GM23338 (cell line): Measurements from ENCODE around the gene REL. TPM values are rescaled to one million over a fixed set of nuclear protein-coding genes. Genes with fewer than 3 reads are reported as not detected.

Source experiments
- ATAC-seq: fragments of 200-7000 bp; cut with Tn5 transposase; 3 replicates; pipeline ENCODE4 v1.9.1; 2020
- DNase-seq: peaks from one replicate; pipeline ENCODE4 v3.0.0-alpha.2; 2015; ENCODE audit warnings: low spot score
- H2AFZ ChIP-seq: fragments of 200-600 bp; sonication (generic); 2 replicates; pipeline ENCODE4 v1.8.0; 2016; ENCODE audit warnings: antibody characterized with exemption, mild to moderate bottlenecking, moderate library complexity
- H3F3A ChIP-seq: fragments of 200-600 bp; sonication (generic); replicated peaks from 2 replicates; pipeline ENCODE4 v1.8.0; 2017; ENCODE audit warnings: antibody characterized with exemption, mixed run types, low read depth
- H3K27ac ChIP-seq: fragments of 200-600 bp; sonication (generic); 2 replicates; pipeline ENCODE4 v1.6.1; 2016; ENCODE audit warnings: low read depth
- H3K27me3 ChIP-seq: fragments of 200-600 bp; sonication (generic); 2 replicates; pipeline ENCODE4 v1.8.0; 2016; ENCODE audit warnings: mild to moderate bottlenecking, mixed run types, moderate library complexity; ENCODE audit not compliant: insufficient read depth
- H3K36me3 ChIP-seq: fragments of 200-600 bp; sonication (generic); 2 replicates; pipeline ENCODE4 v1.8.0; 2016; ENCODE audit warnings: mild to moderate bottlenecking; ENCODE audit not compliant: insufficient read depth
- H3K4me1 ChIP-seq: fragments of 200-600 bp; sonication (generic); 2 replicates; pipeline ENCODE4 v1.8.0; 2016; ENCODE audit warnings: mild to moderate bottlenecking, moderate library complexity; ENCODE audit not compliant: insufficient read depth
- H3K4me2 ChIP-seq: fragments of 200-600 bp; sonication (generic); 2 replicates; pipeline ENCODE4 v1.7.1; 2017; ENCODE audit warnings: mixed run types
- H3K4me3 ChIP-seq: fragments of 200-600 bp; sonication (generic); 2 replicates; pipeline ENCODE4 v1.6.1; 2016; ENCODE audit warnings: mixed run types
- H3K79me2 ChIP-seq: fragments of 200-600 bp; sonication (generic); replicated peaks from 2 replicates; pipeline ENCODE4 v1.8.0; 2017; ENCODE audit warnings: mild to moderate bottlenecking; ENCODE audit not compliant: insufficient read depth
- H3K9me2 ChIP-seq: fragments of 200-600 bp; sonication (generic); 2 replicates; pipeline ENCODE4 v1.8.0; 2017; ENCODE audit not compliant: insufficient read depth
- H4K20me1 ChIP-seq: fragments of 200-600 bp; sonication (generic); replicated peaks from 2 replicates; pipeline ENCODE4 v1.8.0; 2017; ENCODE audit warnings: mild to moderate bottlenecking; ENCODE audit not compliant: insufficient read depth
- H3K27ac Mint-ChIP-seq: 2 replicates; pipeline ENCODE4 v1.8.0; 2020; ENCODE audit warnings: inconsistent platforms, mild to moderate bottlenecking, moderate library complexity, mixed read lengths
- H3K27me3 Mint-ChIP-seq: 3 replicates; pipeline ENCODE4 v1.8.0; 2022; ENCODE audit warnings: low read depth, mild to moderate bottlenecking, moderate library complexity, mixed read lengths, inconsistent platforms; ENCODE audit not compliant: insufficient read depth, poor library complexity
- H3K36me3 Mint-ChIP-seq: 3 replicates; pipeline ENCODE4 v1.8.0; 2021; ENCODE audit warnings: low read depth, mild to moderate bottlenecking, inconsistent platforms, moderate library complexity, mixed read lengths
- H3K4me1 Mint-ChIP-seq: 3 replicates; pipeline ENCODE4 v1.8.0; 2020; ENCODE audit warnings: mild to moderate bottlenecking, inconsistent platforms, mixed read lengths
- H3K4me3 Mint-ChIP-seq: 3 replicates; pipeline ENCODE4 v1.8.0; 2021; ENCODE audit warnings: moderate library complexity, mild to moderate bottlenecking, inconsistent platforms, mixed read lengths
- H3K9me3 Mint-ChIP-seq: 3 replicates; pipeline ENCODE4 v1.8.0; 2020; ENCODE audit warnings: moderate library complexity, mild to moderate bottlenecking, inconsistent platforms, mixed read lengths
- CREB1 ChIP-seq: fragments of 250-450 bp; sonication (Bioruptor Pico); IDR thresholded peaks from 2 replicates; pipeline ENCODE4 v1.5.0; 2020; ENCODE audit warnings: low read depth, mild to moderate bottlenecking, moderate library complexity
- CTCF ChIP-seq, 2 experiments: fragments of 200-600 bp in 1 of 2; sonication (generic) in 1 of 2; conservative IDR thresholded peaks; 2 replicates each; pipeline versions ENCODE4 v1.5.1 to v1.6.1; 2016 to 2017; ENCODE audit warnings: antibody characterized with exemption in 2 of 2, low read depth in 2 of 2, mild to moderate bottlenecking in 2 of 2, moderate library complexity in 1 of 2
- EZH2 ChIP-seq: fragments of 200-600 bp; sonication (generic); IDR thresholded peaks from one replicate; pipeline ENCODE4 v1.8.0; 2017; ENCODE audit warnings: antibody characterized with exemption, mild to moderate bottlenecking, low read depth; ENCODE audit not compliant: unreplicated experiment
- EZH2phosphoT487 ChIP-seq: fragments of 200-600 bp; sonication (generic); IDR thresholded peaks from one replicate; pipeline ENCODE4 v1.8.1; 2018; ENCODE audit warnings: antibody characterized with exemption; ENCODE audit not compliant: unreplicated experiment
- POLR2AphosphoS5 ChIP-seq: IDR thresholded peaks from 2 replicates; pipeline ENCODE4 v1.6.1; 2016; ENCODE audit warnings: antibody characterized with exemption, low read depth
- STAT1 ChIP-seq: IDR thresholded peaks from one replicate; pipeline ENCODE4 v1.6.1; 2016; ENCODE audit warnings: antibody characterized with exemption; ENCODE audit not compliant: unreplicated experiment
- ZNF114 ChIP-seq: fragments of 250-450 bp; sonication (Bioruptor Pico); IDR thresholded peaks from 2 replicates; pipeline ENCODE4 v1.5.0; 2020; ENCODE audit warnings: mild to moderate bottlenecking, moderate library complexity
- ZNF331 ChIP-seq: fragments of 250-450 bp; sonication (Bioruptor Pico); IDR thresholded peaks from 2 replicates; pipeline ENCODE4 v1.5.0; 2020; ENCODE audit warnings: low read depth, mild to moderate bottlenecking, moderate library complexity
- ZNF462 ChIP-seq: fragments of 250-450 bp; sonication (Bioruptor Pico); IDR thresholded peaks from 2 replicates; pipeline ENCODE4 v1.5.0; 2020; ENCODE audit warnings: mild to moderate bottlenecking, moderate library complexity
- polyA plus RNA-seq: library from polyadenylated mRNA; unstranded; fragments of >200 nt; fragmentation: Nextera tagmentation; extraction: Ambion mirVana; gene quantifications from 2 replicates; pipeline ENCODE4 v1.2.1, GENCODE V29; 2016
- total RNA-seq: library from RNA; depleted of rRNA; stranded (reverse); fragments of >200 nt; shearing (Covaris generic); gene quantifications from 2 replicates; pipeline ENCODE4 v1.2.3, GENCODE V29; 2014
- TF ChIP-seq, protein P1 (sequence below): IDR thresholded peaks from 2 replicates; pipeline ENCODE4 v1.6.1; 2016; ENCODE audit warnings: antibody characterized with exemption
- TF ChIP-seq, protein P2 (sequence below): IDR thresholded peaks from one replicate; pipeline ENCODE4 v1.6.1; 2018; ENCODE audit warnings: antibody characterized with exemption; ENCODE audit not compliant: unreplicated experiment

REL gene
- total and polyA plus RNA-seq, 2 experiments from 2014 or later = 4.1 to 8.0 TPM

DNA sequence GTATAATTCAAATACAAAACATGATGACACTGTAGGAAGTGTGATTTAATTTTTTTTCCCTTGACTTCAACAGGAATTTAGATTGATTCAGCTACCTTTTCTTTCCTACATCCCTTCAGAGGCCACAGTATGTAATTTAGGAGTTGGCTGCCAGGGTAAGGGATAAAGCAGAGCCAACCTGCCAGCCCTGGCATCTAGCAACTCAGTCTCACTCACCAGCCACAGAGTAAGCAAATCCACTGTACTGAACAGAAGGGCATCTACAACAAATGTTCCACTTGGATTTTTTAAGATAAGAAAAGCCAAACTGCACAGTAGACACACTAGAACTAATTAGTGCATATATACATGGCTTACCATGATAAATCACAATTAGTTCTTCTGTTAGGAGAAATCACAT, 81.8 kb downstream of the REL start:
- no peak overlapping the region for H3K27ac ChIP-seq
- TF ChIP-seq STAT1 (no peak), ZNF114 (no peak), CTCF (conservative IDR thresholded peaks at IDR 0.05; ENCODE audit: low read depth in 2 of 2) (no peak), CREB1 (CRISPR knock-in tag) (no peak), POLR2AphosphoS5 (no peak), ZNF462 (no peak), EZH2 (no peak), EZH2phosphoT487 (no peak), ZNF331 (no peak)
- TF ChIP-seq, protein P1, sequence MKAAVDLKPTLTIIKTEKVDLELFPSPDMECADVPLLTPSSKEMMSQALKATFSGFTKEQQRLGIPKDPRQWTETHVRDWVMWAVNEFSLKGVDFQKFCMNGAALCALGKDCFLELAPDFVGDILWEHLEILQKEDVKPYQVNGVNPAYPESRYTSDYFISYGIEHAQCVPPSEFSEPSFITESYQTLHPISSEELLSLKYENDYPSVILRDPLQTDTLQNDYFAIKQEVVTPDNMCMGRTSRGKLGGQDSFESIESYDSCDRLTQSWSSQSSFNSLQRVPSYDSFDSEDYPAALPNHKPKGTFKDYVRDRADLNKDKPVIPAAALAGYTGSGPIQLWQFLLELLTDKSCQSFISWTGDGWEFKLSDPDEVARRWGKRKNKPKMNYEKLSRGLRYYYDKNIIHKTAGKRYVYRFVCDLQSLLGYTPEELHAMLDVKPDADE = no peak
- TF ChIP-seq, protein P2, sequence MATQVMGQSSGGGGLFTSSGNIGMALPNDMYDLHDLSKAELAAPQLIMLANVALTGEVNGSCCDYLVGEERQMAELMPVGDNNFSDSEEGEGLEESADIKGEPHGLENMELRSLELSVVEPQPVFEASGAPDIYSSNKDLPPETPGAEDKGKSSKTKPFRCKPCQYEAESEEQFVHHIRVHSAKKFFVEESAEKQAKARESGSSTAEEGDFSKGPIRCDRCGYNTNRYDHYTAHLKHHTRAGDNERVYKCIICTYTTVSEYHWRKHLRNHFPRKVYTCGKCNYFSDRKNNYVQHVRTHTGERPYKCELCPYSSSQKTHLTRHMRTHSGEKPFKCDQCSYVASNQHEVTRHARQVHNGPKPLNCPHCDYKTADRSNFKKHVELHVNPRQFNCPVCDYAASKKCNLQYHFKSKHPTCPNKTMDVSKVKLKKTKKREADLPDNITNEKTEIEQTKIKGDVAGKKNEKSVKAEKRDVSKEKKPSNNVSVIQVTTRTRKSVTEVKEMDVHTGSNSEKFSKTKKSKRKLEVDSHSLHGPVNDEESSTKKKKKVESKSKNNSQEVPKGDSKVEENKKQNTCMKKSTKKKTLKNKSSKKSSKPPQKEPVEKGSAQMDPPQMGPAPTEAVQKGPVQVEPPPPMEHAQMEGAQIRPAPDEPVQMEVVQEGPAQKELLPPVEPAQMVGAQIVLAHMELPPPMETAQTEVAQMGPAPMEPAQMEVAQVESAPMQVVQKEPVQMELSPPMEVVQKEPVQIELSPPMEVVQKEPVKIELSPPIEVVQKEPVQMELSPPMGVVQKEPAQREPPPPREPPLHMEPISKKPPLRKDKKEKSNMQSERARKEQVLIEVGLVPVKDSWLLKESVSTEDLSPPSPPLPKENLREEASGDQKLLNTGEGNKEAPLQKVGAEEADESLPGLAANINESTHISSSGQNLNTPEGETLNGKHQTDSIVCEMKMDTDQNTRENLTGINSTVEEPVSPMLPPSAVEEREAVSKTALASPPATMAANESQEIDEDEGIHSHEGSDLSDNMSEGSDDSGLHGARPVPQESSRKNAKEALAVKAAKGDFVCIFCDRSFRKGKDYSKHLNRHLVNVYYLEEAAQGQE = no peak
- no peaks in the 10 kb centered on the region for H3F3A ChIP-seq
- H2AFZ ChIP-seq = no peak overlapping the region
- no peaks in the 10 kb centered on the region for H3K9me3 Mint-ChIP-seq
- no peaks in the 10 kb centered on the region for H3K36me3 Mint-ChIP-seq
- H4K20me1 ChIP-seq = no peaks in the 10 kb centered on the region
- no peak for ATAC-seq
- H3K4me3 ChIP-seq = no peak overlapping the region
- peaks cover 1% of the 10 kb centered on the region for H3K27me3 Mint-ChIP-seq
- H3K4me1 Mint-ChIP-seq = peaks cover 19% of the 10 kb centered on the region; the same call in 2 of the 3 replicates
- no peaks in the 10 kb centered on the region for H3K36me3 ChIP-seq
- no peaks in the 10 kb centered on the region for H3K9me2 ChIP-seq
- H3K4me3 Mint-ChIP-seq = no peak overlapping the region
- no peaks in the 10 kb centered on the region for H3K79me2 ChIP-seq
- H3K27me3 ChIP-seq = no peaks in the 10 kb centered on the region
- DNase-seq = no peak
- H3K27ac Mint-ChIP-seq = no peak overlapping the region
- peaks cover 15% of the 10 kb centered on the region; the same call in 1 of the 2 replicates for H3K4me1 ChIP-seq
- H3K4me2 ChIP-seq = no peak overlapping the region
